IMR-90 (cell line): Measurements from ENCODE around the gene SEC24B.

Experiments
- MAFK ChIP-seq: IDR thresholded peaks from 2 replicates; pipeline ENCODE4 v1.6.1; 2012; ENCODE audit warnings: low read depth, low read length, improper control_type of control experiment
- MXI1 ChIP-seq: IDR thresholded peaks from 2 replicates; pipeline ENCODE4 v1.6.1; 2012; ENCODE audit warnings: low read depth, mild to moderate bottlenecking, low read length, moderate library complexity, borderline replicate concordance
- USF2 ChIP-seq: fragments of 150-350 bp; IDR thresholded peaks from 2 replicates; pipeline ENCODE4 v1.6.1; 2017; ENCODE audit warnings: mild to moderate bottlenecking, antibody characterized with exemption, low read length, low read depth

- TF ChIP-seq USF2 (no peak), MXI1 (no peak), MAFK (no peak)
These were observed 26.4 kb upstream of the SEC24B start for GRCh38 chr4:109407027-109407737.
